Measurements from ENCODE around the gene ZPR1.

The ZPR1 gene

GRCh38 chr11:116782728-116783127 is 5.1 kb downstream of the ZPR1 start:
- H3K27ac ChIP-seq, result no peak overlapping the region
- H3K9me3 ChIP-seq (ENCODE audit: low read depth, low read length), result no peaks in the 10 kb centered on the region
- no peak for DNase-seq (ENCODE audit: low read depth, low spot score)
- no peak overlapping the region for H3K4me3 ChIP-seq
- TF ChIP-seq EZH2 (IDR thresholded peaks at IDR 0.05) (no peak), FOXP2 (optimal IDR thresholded peaks at IDR 0.05; ENCODE audit: control extremely low read depth, extremely low read length, insufficient read depth) (no peak), POLR2AphosphoS5 (IDR thresholded peaks at IDR 0.05; ENCODE audit: borderline replicate concordance, low read depth, low read length) (no peak)
- H3K36me3 ChIP-seq (ENCODE audit: insufficient read depth, low read length), result peaks cover 88% of the 10 kb centered on the region
- no peak overlapping the region for H3K9ac ChIP-seq (ENCODE audit: insufficient read length)

GRCh38 chr11:116778556-116778955 is 9.3 kb downstream of the ZPR1 start:
- no peak overlapping the region for H3K4me3 ChIP-seq
- no peak overlapping the region for H3K9ac ChIP-seq (ENCODE audit: insufficient read length)
- no peak for DNase-seq (ENCODE audit: low read depth, low spot score)
- peaks cover 70% of the 10 kb centered on the region for H3K36me3 ChIP-seq (ENCODE audit: insufficient read depth, low read length)
- H3K9me3 ChIP-seq (ENCODE audit: low read depth, low read length), result no peaks in the 10 kb centered on the region
- no peak overlapping the region for H3K27ac ChIP-seq
- TF ChIP-seq EZH2 (IDR thresholded peaks at IDR 0.05), result no peak
- TF ChIP-seq FOXP2 (optimal IDR thresholded peaks at IDR 0.05; ENCODE audit: control extremely low read depth, extremely low read length, insufficient read depth), result no peak
- no peak for TF ChIP-seq POLR2AphosphoS5 (IDR thresholded peaks at IDR 0.05; ENCODE audit: borderline replicate concordance, low read depth, low read length)

DNA sequence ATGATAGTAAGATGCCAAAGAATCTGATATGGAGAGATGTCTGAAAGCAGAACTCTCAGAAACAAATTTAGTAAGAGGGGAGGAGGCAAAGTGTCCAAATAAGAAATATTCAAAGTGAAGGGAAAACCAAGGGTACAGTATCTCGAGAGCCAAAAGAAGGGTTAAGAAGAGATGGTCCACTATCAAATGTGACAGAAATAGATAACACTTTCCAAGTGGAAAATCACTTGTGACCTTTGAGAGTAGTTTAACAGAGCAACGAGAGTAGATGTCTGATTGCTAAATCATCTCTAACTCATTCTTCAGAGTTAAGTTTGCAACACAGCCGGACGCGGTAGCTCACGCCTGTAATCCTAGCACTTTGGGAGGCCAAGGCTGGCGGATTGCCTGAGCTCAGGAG is 10.8 kb downstream of the ZPR1 start:
- no peak for DNase-seq (ENCODE audit: low read depth, low spot score)
- Histone ChIP-seq H3K9ac (ENCODE audit: insufficient read length) (no peak overlapping the region), H3K9me3 (ENCODE audit: low read depth, low read length) (no peaks in the 10 kb centered on the region), H3K36me3 (ENCODE audit: insufficient read depth, low read length) (peaks cover 55% of the 10 kb centered on the region), H3K27ac (no peak overlapping the region), H3K4me3 (no peak overlapping the region)
- no peak for TF ChIP-seq FOXP2 (optimal IDR thresholded peaks at IDR 0.05; ENCODE audit: control extremely low read depth, extremely low read length, insufficient read depth)
- TF ChIP-seq POLR2AphosphoS5 (IDR thresholded peaks at IDR 0.05; ENCODE audit: borderline replicate concordance, low read depth, low read length), result no peak
- TF ChIP-seq EZH2 (IDR thresholded peaks at IDR 0.05), result no peak

DNA sequence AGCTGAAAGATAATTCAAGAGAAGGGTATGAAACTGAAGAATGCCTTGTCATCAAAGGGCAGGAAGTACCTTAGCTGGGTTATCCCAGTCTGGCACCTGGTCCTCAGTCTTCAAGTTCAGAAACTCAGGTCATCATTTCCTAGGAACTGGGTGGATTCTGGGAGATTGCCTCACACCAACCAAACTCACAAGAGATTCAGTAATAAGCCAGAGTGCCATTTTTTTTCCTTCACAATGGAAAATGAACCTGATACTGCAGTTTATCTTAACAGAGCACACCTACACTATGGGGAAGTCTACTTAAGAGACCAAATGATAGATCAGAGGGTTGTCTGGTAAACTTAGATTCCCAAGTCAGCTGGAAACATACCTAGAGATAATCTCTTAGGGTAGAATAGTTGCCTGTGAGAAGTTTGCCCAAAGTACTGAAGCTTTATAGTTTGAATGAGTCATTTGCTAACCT is 11.3 kb downstream of the ZPR1 start:
- H3K36me3 ChIP-seq (ENCODE audit: insufficient read depth, low read length), result peaks cover 52% of the 10 kb centered on the region
- TF ChIP-seq FOXP2 (optimal IDR thresholded peaks at IDR 0.05; ENCODE audit: control extremely low read depth, extremely low read length, insufficient read depth) (no peak), POLR2AphosphoS5 (IDR thresholded peaks at IDR 0.05; ENCODE audit: borderline replicate concordance, low read depth, low read length) (no peak), EZH2 (IDR thresholded peaks at IDR 0.05) (no peak)
- no peak for DNase-seq (ENCODE audit: low read depth, low spot score)
- no peaks in the 10 kb centered on the region for H3K9me3 ChIP-seq (ENCODE audit: low read depth, low read length)
- H3K9ac ChIP-seq (ENCODE audit: insufficient read length), result no peak overlapping the region
- no peak overlapping the region for H3K27ac ChIP-seq
- no peak overlapping the region for H3K4me3 ChIP-seq

- H3K36me3 ChIP-seq (ENCODE audit: insufficient read depth, low read length), result peaks cover 46% of the 10 kb centered on the region
- H3K4me3 ChIP-seq, result no peak overlapping the region
- no peak overlapping the region for H3K9ac ChIP-seq (ENCODE audit: insufficient read length)
- TF ChIP-seq FOXP2 (optimal IDR thresholded peaks at IDR 0.05; ENCODE audit: control extremely low read depth, extremely low read length, insufficient read depth), result no peak
- no peak for TF ChIP-seq EZH2 (IDR thresholded peaks at IDR 0.05)
- TF ChIP-seq POLR2AphosphoS5 (IDR thresholded peaks at IDR 0.05; ENCODE audit: borderline replicate concordance, low read depth, low read length), result no peak
- no peaks in the 10 kb centered on the region for H3K9me3 ChIP-seq (ENCODE audit: low read depth, low read length)
- DNase-seq (ENCODE audit: low read depth, low spot score), result no peak
- H3K27ac ChIP-seq, result no peak overlapping the region
These were observed 11.8 kb downstream of the ZPR1 start for GRCh38 chr11:116775975-116776374.

DNA sequence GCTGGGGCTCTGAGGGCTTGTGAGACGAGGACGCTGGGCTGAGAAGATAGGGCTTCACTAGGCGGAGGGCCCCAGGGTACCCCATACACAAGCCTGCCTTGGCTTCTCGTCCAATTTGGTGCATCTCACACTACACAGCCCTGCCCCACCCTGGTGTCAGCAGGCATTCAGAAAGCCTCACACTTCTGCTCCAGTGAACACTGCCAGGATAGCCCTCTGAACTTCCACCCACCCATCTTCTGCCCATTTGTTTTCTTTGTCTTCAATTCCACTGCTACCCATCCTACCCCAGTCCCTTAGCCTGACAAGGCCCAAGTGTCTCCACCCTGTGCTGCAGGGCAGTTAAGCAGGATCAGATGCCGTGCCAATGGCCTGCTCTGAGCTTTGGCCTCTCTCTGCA is 13.2 kb downstream of the ZPR1 start:
- Histone ChIP-seq H3K9ac (ENCODE audit: insufficient read length) (no peak overlapping the region), H3K27ac (no peak overlapping the region), H3K4me3 (no peak overlapping the region), H3K9me3 (ENCODE audit: low read depth, low read length) (no peaks in the 10 kb centered on the region), H3K36me3 (ENCODE audit: insufficient read depth, low read length) (peaks cover 36% of the 10 kb centered on the region)
- TF ChIP-seq POLR2AphosphoS5 (IDR thresholded peaks at IDR 0.05; ENCODE audit: borderline replicate concordance, low read depth, low read length), result no peak
- TF ChIP-seq FOXP2 (optimal IDR thresholded peaks at IDR 0.05; ENCODE audit: control extremely low read depth, extremely low read length, insufficient read depth), result no peak
- TF ChIP-seq EZH2 (IDR thresholded peaks at IDR 0.05), result no peak
- DNase-seq (ENCODE audit: low read depth, low spot score), result no peak

DNA sequence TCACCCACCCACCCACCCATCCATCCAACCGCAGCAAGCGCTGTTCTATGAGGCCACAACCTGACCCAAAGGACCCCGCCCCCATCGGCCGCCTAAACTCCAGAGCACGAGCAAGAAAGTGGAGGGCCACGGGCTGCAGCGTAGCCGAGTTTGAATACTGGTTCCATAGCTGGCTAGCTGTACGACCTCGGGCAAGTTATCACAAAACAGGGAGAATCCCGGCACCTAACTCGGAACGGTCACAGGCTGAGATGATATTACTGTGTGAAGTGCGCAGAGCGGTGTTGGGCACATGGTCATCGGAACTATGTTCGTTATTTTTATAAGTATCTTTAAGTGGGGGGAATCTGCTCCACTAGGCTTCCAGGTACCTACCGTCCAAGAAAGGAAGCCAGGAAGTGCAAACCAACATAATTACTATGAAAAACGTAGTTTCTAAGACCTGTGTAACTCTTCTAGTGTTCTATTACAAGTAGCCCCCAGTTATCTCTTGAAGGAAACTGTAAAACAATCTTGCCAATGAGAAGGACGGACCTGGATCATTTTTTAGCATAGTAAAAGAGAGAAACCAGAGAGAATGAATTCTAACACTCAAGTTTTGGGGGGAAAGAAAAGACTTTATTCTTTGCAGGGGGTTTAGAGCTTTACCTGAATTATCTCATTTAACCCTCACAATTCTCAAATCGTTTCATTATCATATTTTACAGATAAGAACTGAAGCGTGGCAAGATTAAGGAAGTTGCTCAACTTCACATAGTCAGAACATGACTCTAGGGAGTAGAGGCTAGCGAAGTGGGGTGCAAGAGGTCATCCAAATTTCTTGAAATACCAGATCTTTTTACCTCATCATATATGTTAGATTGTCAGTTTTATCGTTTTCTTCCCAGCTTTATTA is 14.4 kb downstream of the ZPR1 start:
- DNase-seq (ENCODE audit: low read depth, low spot score), result no peak
- no peaks in the 10 kb centered on the region for H3K9me3 ChIP-seq (ENCODE audit: low read depth, low read length)
- peak overlapping the region; percentile 98 for H3K4me3 ChIP-seq
- TF ChIP-seq POLR2AphosphoS5 (IDR thresholded peaks at IDR 0.05; ENCODE audit: borderline replicate concordance, low read depth, low read length) (no peak), FOXP2 (optimal IDR thresholded peaks at IDR 0.05; ENCODE audit: control extremely low read depth, extremely low read length, insufficient read depth) (no peak)
- H3K36me3 ChIP-seq (ENCODE audit: insufficient read depth, low read length), result peaks cover 34% of the 10 kb centered on the region
- H3K27ac ChIP-seq, result peak overlapping the region; percentile 12; the same call in 1 of the 2 replicates
- H3K9ac ChIP-seq (ENCODE audit: insufficient read length), result peak overlapping the region; percentile 79

GRCh38 chr11:116772443-116773202 is 15.2 kb downstream of the ZPR1 start, which contains the start of gene BUD13:
TSS of gene BUD13 (minus strand) at chr11:116772987. CDS start at chr11:116772964, 23 bp downstream.
- H3K4me3 ChIP-seq, result peak within 1 kb of the TSS; percentile 98
- H3K27ac ChIP-seq, result peak within 1 kb of the TSS; percentile 73
- peaks cover 29% of the 10 kb centered on the region for H3K36me3 ChIP-seq (ENCODE audit: insufficient read depth, low read length)
- peak; percentile 78 for TF ChIP-seq POLR2AphosphoS5 (IDR thresholded peaks at IDR 0.05; ENCODE audit: borderline replicate concordance, low read depth, low read length)
- no peak for TF ChIP-seq EZH2 (IDR thresholded peaks at IDR 0.05)
- no peak for TF ChIP-seq FOXP2 (optimal IDR thresholded peaks at IDR 0.05; ENCODE audit: control extremely low read depth, extremely low read length, insufficient read depth)
- DNase-seq (ENCODE audit: low read depth, low spot score), result no peak
- H3K9me3 ChIP-seq (ENCODE audit: low read depth, low read length), result no peaks in the 10 kb centered on the region
- H3K9ac ChIP-seq (ENCODE audit: insufficient read length), result peak within 1 kb of the TSS; percentile 96

All from SK-N-MC (cell line).